NCI-H1105 (cell line): ENCODE results near the gene BAIAP2.

Source experiments
- DNase-seq: peaks from one replicate; lab custom pipeline; 2025; lab: John Stamatoyannopoulos, UW

The BAIAP2 gene

GRCh38 chr17:81052199-81052997 is 17.4 kb downstream of the BAIAP2 start:
- DNase-seq: no peak

GRCh38 chr17:81053041-81053970 is 18.4 kb downstream of the BAIAP2 start:
- no peak for DNase-seq

GRCh38 chr17:81054308-81054707 is 19.4 kb downstream of the BAIAP2 start:
- DNase-seq: no peak

GRCh38 chr17:81054881-81055370 is 20.0 kb downstream of the BAIAP2 start:
- no peak for DNase-seq

- DNase-seq: no peak
These were observed 21.4 kb downstream of the BAIAP2 start for GRCh38 chr17:81056312-81056711.

- no peak for DNase-seq
These were observed 22.3 kb downstream of the BAIAP2 start for GRCh38 chr17:81057079-81057730.

GRCh38 chr17:81057777-81058176 is 22.8 kb downstream of the BAIAP2 start:
- DNase-seq: no peak

- no peak for DNase-seq
These were observed 23.4 kb downstream of the BAIAP2 start for GRCh38 chr17:81058263-81058871.

- no peak for DNase-seq
These were observed 24.1 kb downstream of the BAIAP2 start for GRCh38 chr17:81059026-81059425.

GRCh38 chr17:81060416-81060815 is 25.5 kb downstream of the BAIAP2 start:
- DNase-seq: no peak

GRCh38 chr17:81061027-81061735 is 26.2 kb downstream of the BAIAP2 start:
- no peak for DNase-seq

- no peak for DNase-seq
These were observed 27.2 kb downstream of the BAIAP2 start for GRCh38 chr17:81062014-81062780.

GRCh38 chr17:81063106-81064093 is 28.4 kb downstream of the BAIAP2 start:
- DNase-seq: no peak

- no peak for DNase-seq
These were observed 29.9 kb downstream of the BAIAP2 start for GRCh38 chr17:81064678-81065475.

GRCh38 chr17:81065500-81065899 is 30.5 kb downstream of the BAIAP2 start:
- no peak for DNase-seq

- no peak for DNase-seq
These were observed 31.1 kb downstream of the BAIAP2 start for GRCh38 chr17:81066072-81066471.

- DNase-seq: no peak
These were observed 31.9 kb downstream of the BAIAP2 start for GRCh38 chr17:81066771-81067315.

- DNase-seq: no peak
These were observed 32.5 kb downstream of the BAIAP2 start for GRCh38 chr17:81067391-81067811.
